UCSD-AML1 (cell line): ENCODE results near the gene EFR3B.
"Not testable (repeated sequence)": the region's sequence is repeated elsewhere in the genome, so short reads cannot be mapped to it uniquely, and the experiment has no call there.

ENCODE experiments used
- DNase-seq: peaks from one replicate; lab custom pipeline; 2025; ENCODE audit not compliant: unreplicated experiment; lab: John Stamatoyannopoulos, UW

The EFR3B gene

GRCh38 chr2:25146896-25147295 lies 105.0 kb downstream of the EFR3B start:
- DNase-seq = no peak

- no peak for DNase-seq
These were observed 107.8 kb downstream of the EFR3B start for GRCh38 chr2:25149646-25150045.

GRCh38 chr2:25150993-25151392 lies 109.1 kb downstream of the EFR3B start:
- not testable (repeated sequence) for DNase-seq

- no peak for DNase-seq
These were observed 109.8 kb downstream of the EFR3B start for GRCh38 chr2:25151718-25152117.

GRCh38 chr2:25155401-25155800 lies 113.5 kb downstream of the EFR3B start:
- no peak for DNase-seq

- DNase-seq = no peak
These were observed 116.4 kb downstream of the EFR3B start for GRCh38 chr2:25158096-25158852.

GRCh38 chr2:25159949-25160348 lies 118.1 kb downstream of the EFR3B start:
- DNase-seq = peak; percentile 25

- no peak for DNase-seq
These were observed 118.5 kb downstream of the EFR3B start for GRCh38 chr2:25160376-25160775.

GRCh38 chr2:25161055-25161781 lies 119.3 kb downstream of the EFR3B start:
- no peak for DNase-seq

GRCh38 chr2:25162061-25162460 lies 120.2 kb downstream of the EFR3B start:
- DNase-seq = not testable (repeated sequence)

- no peak for DNase-seq
These were observed 122.7 kb downstream of the EFR3B start for GRCh38 chr2:25164561-25164960.

- peak; percentile 61 for DNase-seq
These were observed 124.4 kb downstream of the EFR3B start for GRCh38 chr2:25165992-25166875.

GRCh38 chr2:25168256-25169072 lies 126.6 kb downstream of the EFR3B start, which contains the start of gene POMC:
TSS of gene POMC (minus strand) at chr2:25168580. CDS start at chr2:25164772, 3,808 bp downstream.
- DNase-seq = no peak

GRCh38 chr2:25169073-25169470 lies 127.2 kb downstream of the EFR3B start:
- DNase-seq = no peak

- DNase-seq = no peak
These were observed 129.0 kb downstream of the EFR3B start for GRCh38 chr2:25170888-25171287.

GRCh38 chr2:25173719-25174118 lies 131.8 kb downstream of the EFR3B start:
- no peak for DNase-seq

- DNase-seq = no peak
These were observed 132.5 kb downstream of the EFR3B start for GRCh38 chr2:25174192-25174861.

GRCh38 chr2:25176138-25176537 lies 134.3 kb downstream of the EFR3B start:
- DNase-seq = no peak

GRCh38 chr2:25176541-25177181 lies 134.8 kb downstream of the EFR3B start:
- no peak for DNase-seq
